B cell (primary cell): ENCODE results near the gene SOX9.

Experiments
- CTCF ChIP-seq: fragments of 200-600 bp; IDR thresholded peaks from one replicate; pipeline ENCODE4 v1.8.0; 2022; ENCODE audit warnings: antibody characterized with exemption, mild to moderate bottlenecking
- EZH2 ChIP-seq: IDR thresholded peaks from 2 replicates; pipeline ENCODE4 v1.6.1; 2012; ENCODE audit warnings: borderline replicate concordance, low read depth, mild to moderate bottlenecking, moderate library complexity, low read length; ENCODE audit not compliant: insufficient read depth, poor library complexity, severe bottlenecking

- no peak for TF ChIP-seq CTCF
- no peak for TF ChIP-seq EZH2
These were observed 3.1 kb upstream of the SOX9 start for GRCh38 chr17:72117535-72118334.
